H1 (cell line): Measurements from ENCODE around the gene BCAS3. TPM values are rescaled to one million over a fixed set of nuclear protein-coding genes. Genes with fewer than 3 reads are reported as not detected.

ENCODE experiments used
- ATF2 ChIP-seq: IDR thresholded peaks from 2 replicates; pipeline ENCODE4 v1.6.1; 2012; ENCODE audit warnings: low read length, inconsistent platforms
- CTCF ChIP-seq, 3 experiments: IDR thresholded peaks; 1 replicate in 2 of 3; 2 replicates in 1 of 3; pipeline versions ENCODE4 v1.5.1 to v1.6.1; 2011; ENCODE audit warnings: low read length in 3 of 3, mild to moderate bottlenecking in 3 of 3, inconsistent platforms in 2 of 3, low read depth in 1 of 3, moderate library complexity in 1 of 3; ENCODE audit not compliant: insufficient read depth in 1 of 3; ENCODE audit errors: control extremely low read depth in 1 of 3
- FOSL1 ChIP-seq: IDR thresholded peaks from 2 replicates; pipeline ENCODE4 v1.6.1; 2011; ENCODE audit warnings: mild to moderate bottlenecking, low read depth, low read length, moderate library complexity; ENCODE audit not compliant: insufficient read depth
- GTF2F1 ChIP-seq: IDR thresholded peaks from 2 replicates; pipeline ENCODE4 v1.6.1; 2012; ENCODE audit warnings: low read depth, low read length, improper control_type of control experiment, borderline replicate concordance
- POLR2A ChIP-seq, 2 experiments: IDR thresholded peaks; 1 replicate in 1 of 2; 2 replicates in 1 of 2; pipeline ENCODE4 v1.6.1; 2011; ENCODE audit warnings: low read depth in 2 of 2, low read length in 2 of 2, mild to moderate bottlenecking in 2 of 2; ENCODE audit errors: control extremely low read depth in 1 of 2
- POLR2AphosphoS5 ChIP-seq: IDR thresholded peaks from 2 replicates; pipeline ENCODE4 v1.6.1; 2011; ENCODE audit warnings: low read depth, low read length
- TCF12 ChIP-seq: IDR thresholded peaks from 2 replicates; pipeline ENCODE4 v1.6.1; 2011; ENCODE audit warnings: low read depth, mild to moderate bottlenecking, low read length
- polyA plus RNA-seq, 7 experiments: library from polyadenylated mRNA; depleted of rRNA in 3 of 7; stranded (reverse) in 5 of 7; unstranded in 2 of 7; fragments of >200 nt in 5 of 7; fragments of 200-250 nt in 2 of 7; gene quantifications; 1 replicate in 5 of 7; 2 replicates in 1 of 7; 4 replicates in 1 of 7; pipeline versions ENCODE4 v1.2.1 to v1.2.3, GENCODE V29; 2011 to 2013; ENCODE audit warnings: missing spikeins in 2 of 7, mixed read lengths in 2 of 7
- total RNA-seq: library from RNA; stranded (reverse); fragmentation: NEBNext Ultra II Directional; extraction: Animal tissue kit (Norgen Biotek cat#: 25700); gene quantifications from 2 replicates; pipeline ENCODE4 v1.2.1, GENCODE V29; 2021

The BCAS3 gene
- total and polyA plus RNA-seq, 2 of the 8 experiments (the other 6 are each of a cell fraction or from before 2014, with no cell fraction given), result 9.9 to 13.3 TPM

GRCh38 chr17:61249649-61250299, 572.1 kb downstream of the BCAS3 start (continued):
- TF ChIP-seq CTCF (IDR thresholded peaks at IDR 0.05; ENCODE audit: control extremely low read depth in 1 of 3, insufficient read depth in 1 of 3, low read depth in 1 of 3, low read length in 3 of 3) (no peak), POLR2AphosphoS5 (no peak), GTF2F1 (no peak), POLR2A (IDR thresholded peaks at IDR 0.05; ENCODE audit: control extremely low read depth in 1 of 2, low read depth in 2 of 2, low read length in 2 of 2) (no peak), ATF2 (no peak), TCF12 (no peak), FOSL1 (no peak)
- TF ChIP-seq, all 59 proteins: peak for 0
